Neural cell (in vitro differentiated cells): Measurements from ENCODE around the gene YIPF4.

Experiments
- EP300 ChIP-seq: fragments of 450-650 bp; conservative IDR thresholded peaks from 2 replicates; pipeline ENCODE4 v1.6.1; 2014; ENCODE audit warnings: antibody characterized with exemption, mild to moderate bottlenecking, moderate library complexity; ENCODE audit not compliant: poor library complexity, severe bottlenecking
- EZH2 ChIP-seq: fragments of 200-600, 300-800 bp; shearing (Covaris generic), sonication (generic); IDR thresholded peaks from 2 replicates; pipeline ENCODE4 v1.6.1; 2014; ENCODE audit warnings: antibody characterized with exemption, low read length, borderline replicate concordance, mild to moderate bottlenecking; ENCODE audit not compliant: insufficient read depth, poor library complexity, severe bottlenecking
- POLR2AphosphoS5 ChIP-seq: IDR thresholded peaks from 2 replicates; pipeline ENCODE4 v1.6.1; 2012
- TAF1 ChIP-seq: IDR thresholded peaks from 2 replicates; pipeline ENCODE4 v1.6.1; 2012; ENCODE audit warnings: low read depth
- TF ChIP-seq, protein P1 (sequence below): fragments of 450-650 bp; IDR thresholded peaks from 2 replicates; pipeline ENCODE4 v1.5.1; 2014; ENCODE audit warnings: antibody characterized with exemption, mild to moderate bottlenecking, moderate library complexity; ENCODE audit not compliant: poor library complexity, severe bottlenecking

- TF ChIP-seq, protein P1, sequence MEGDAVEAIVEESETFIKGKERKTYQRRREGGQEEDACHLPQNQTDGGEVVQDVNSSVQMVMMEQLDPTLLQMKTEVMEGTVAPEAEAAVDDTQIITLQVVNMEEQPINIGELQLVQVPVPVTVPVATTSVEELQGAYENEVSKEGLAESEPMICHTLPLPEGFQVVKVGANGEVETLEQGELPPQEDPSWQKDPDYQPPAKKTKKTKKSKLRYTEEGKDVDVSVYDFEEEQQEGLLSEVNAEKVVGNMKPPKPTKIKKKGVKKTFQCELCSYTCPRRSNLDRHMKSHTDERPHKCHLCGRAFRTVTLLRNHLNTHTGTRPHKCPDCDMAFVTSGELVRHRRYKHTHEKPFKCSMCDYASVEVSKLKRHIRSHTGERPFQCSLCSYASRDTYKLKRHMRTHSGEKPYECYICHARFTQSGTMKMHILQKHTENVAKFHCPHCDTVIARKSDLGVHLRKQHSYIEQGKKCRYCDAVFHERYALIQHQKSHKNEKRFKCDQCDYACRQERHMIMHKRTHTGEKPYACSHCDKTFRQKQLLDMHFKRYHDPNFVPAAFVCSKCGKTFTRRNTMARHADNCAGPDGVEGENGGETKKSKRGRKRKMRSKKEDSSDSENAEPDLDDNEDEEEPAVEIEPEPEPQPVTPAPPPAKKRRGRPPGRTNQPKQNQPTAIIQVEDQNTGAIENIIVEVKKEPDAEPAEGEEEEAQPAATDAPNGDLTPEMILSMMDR, result no peak
- TF ChIP-seq TAF1, result no peak
- TF ChIP-seq EP300, result no peak
- no peak for TF ChIP-seq EZH2
- TF ChIP-seq POLR2AphosphoS5, result no peak
These were observed 13.1 kb upstream of the YIPF4 start, which contains the start of gene NLRC4 for GRCh38 chr2:32264422-32265105.
